HG03196 (cell line): ENCODE results near the gene RLF.

Source experiments
- ATAC-seq: cut with Tn5 transposase; IDR thresholded peaks from one replicate; pipeline ENCODE4 v1.9.1; 2021; ENCODE audit not compliant: unreplicated experiment

The RLF gene

GRCh38 chr1:40161125-40161887, at the start of gene RLF:
RLF (plus strand) TSS chr1:40161387; CDS start chr1:40161400, 13 bp downstream.
- ATAC-seq = peak; percentile 85

GRCh38 chr1:40114400-40114799, 46.8 kb upstream of the RLF start:
- no peak for ATAC-seq

- no peak for ATAC-seq
These were observed 41.1 kb upstream of the RLF start for GRCh38 chr1:40120128-40120527.

GRCh38 chr1:40122855-40123254, 38.3 kb upstream of the RLF start:
- no peak for ATAC-seq

GRCh38 chr1:40130892-40131291, 30.3 kb upstream of the RLF start:
- no peak for ATAC-seq

GRCh38 chr1:40132383-40133311, 28.5 kb upstream of the RLF start:
- no peak for ATAC-seq

- ATAC-seq = no peak
These were observed 27.9 kb upstream of the RLF start for GRCh38 chr1:40133312-40133665.

- ATAC-seq = no peak
These were observed 27.3 kb upstream of the RLF start for GRCh38 chr1:40133839-40134238.

- ATAC-seq = no peak
These were observed 20.8 kb upstream of the RLF start for GRCh38 chr1:40140211-40140973.

GRCh38 chr1:40141878-40142535, 19.2 kb upstream of the RLF start:
- ATAC-seq = no peak

- ATAC-seq = no peak
These were observed 17.2 kb upstream of the RLF start for GRCh38 chr1:40143891-40144575.

- ATAC-seq = no peak
These were observed 9.6 kb upstream of the RLF start for GRCh38 chr1:40151457-40152079.

- ATAC-seq = peak; percentile 61
These were observed 8.0 kb upstream of the RLF start for GRCh38 chr1:40153073-40153770.

- ATAC-seq = no peak
These were observed 6.1 kb upstream of the RLF start for GRCh38 chr1:40155135-40155534.

- ATAC-seq = no peak
These were observed 5.3 kb upstream of the RLF start for GRCh38 chr1:40155910-40156309.

- ATAC-seq = no peak
These were observed 422 bp upstream of the RLF start for GRCh38 chr1:40160806-40161124.

GRCh38 chr1:40161888-40162397, 756 bp downstream of the RLF start:
- peak; percentile 26 for ATAC-seq

GRCh38 chr1:40162753-40163441, 1.7 kb downstream of the RLF start:
- ATAC-seq = no peak

- ATAC-seq = no peak
These were observed 6.1 kb downstream of the RLF start for GRCh38 chr1:40167317-40167716.
